NCI-H226 (cell line): ENCODE measurements around the gene MFSD12.
"Not testable (repeated sequence)": the region's sequence is repeated elsewhere in the genome, so short reads cannot be mapped to it uniquely, and the experiment has no call there.

Experiments used
- DNase-seq: peaks from one replicate; pipeline ENCODE4 v3.0.0-alpha.2; 2015

Gene MFSD12

DNA sequence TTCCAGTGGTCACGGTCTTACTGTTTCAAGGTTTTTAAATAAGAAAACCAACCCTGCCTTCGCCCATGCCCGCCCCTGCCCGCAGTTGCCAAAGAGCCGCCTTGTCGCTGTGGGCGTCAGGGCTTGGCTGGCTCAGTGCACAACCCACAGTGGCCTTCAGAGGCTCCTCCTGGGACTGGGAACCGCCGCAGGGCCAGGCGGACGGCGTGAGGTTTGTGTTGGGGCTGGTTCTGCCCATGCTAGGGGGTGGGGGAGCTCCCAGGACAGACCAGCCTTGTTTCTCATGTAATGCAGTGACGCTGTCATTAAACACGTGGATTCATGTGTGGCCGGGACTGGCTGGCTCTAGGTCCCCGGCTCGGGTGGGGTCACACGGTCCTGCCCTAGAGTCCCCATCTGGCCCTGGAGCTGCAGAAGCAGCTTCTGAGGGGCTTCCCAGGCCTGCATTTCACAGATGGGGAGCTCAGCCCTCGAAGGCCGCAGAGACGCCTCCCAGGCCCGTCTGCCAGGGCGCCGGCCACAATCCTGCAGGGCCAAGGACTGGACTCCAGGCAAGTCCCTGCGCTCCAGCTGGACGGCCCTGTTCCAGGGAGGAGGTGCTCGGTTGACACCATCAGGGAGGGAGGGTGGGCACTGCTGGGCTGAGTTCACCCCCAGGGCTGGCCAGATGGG is 20.8 kb downstream of the MFSD12 start:
- DNase-seq: no peak

DNA sequence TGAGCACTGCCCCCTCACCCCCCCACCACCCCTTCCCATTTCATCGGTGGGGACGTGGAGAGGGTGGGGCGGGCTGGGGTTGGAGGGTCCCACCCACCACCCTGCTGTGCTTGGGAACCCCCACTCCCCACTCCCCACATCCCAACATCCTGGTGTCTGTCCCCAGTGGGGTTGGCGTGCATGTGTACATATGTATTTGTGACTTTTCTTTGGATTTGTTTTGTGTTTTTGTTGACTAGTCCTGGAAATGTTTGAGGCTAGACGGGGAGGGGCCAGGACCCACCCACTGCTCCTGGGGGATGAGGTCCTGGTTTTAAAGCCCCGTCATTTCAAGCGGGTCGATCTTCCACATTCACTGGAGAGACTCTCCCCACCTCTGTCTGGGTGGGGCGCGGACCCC is 21.4 kb downstream of the MFSD12 start:
- DNase-seq: no peak

DNA sequence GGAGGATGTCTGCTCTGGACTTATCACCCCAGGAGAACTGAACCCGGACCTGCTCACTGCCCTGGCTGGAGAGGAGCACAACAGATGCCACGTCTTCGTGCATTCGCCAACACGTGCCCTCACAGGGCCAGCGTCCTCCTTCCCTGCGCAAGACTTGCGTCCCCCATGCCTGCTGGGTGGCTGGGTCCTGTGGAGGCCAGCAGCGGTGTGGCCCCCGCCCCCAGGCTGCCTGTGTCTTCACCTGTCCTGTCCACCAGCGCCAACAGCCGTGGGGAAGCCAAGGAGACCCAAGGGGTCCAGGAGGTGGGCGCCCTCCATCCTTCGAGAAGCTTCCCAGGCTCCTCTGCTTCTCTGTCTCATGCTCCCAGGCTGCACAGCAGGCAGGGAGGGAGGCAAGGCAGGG is 21.8 kb downstream of the MFSD12 start:
- DNase-seq: no peak

DNA sequence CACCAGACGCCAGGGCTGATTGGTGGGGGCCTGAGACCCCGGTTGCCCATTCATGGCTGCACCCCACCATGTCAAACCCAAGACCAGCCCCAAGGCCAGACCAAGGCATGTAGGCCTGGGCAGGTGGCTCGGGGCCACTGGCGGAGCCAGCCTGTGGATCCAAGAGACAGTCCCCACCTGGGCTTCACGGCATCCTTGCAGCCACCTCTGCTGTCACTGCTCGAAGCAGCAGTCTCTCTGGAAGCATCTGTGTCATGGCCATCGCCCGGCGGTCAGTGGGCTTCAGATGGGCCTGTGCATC is 22.2 kb downstream of the MFSD12 start:
- DNase-seq: no peak

DNA sequence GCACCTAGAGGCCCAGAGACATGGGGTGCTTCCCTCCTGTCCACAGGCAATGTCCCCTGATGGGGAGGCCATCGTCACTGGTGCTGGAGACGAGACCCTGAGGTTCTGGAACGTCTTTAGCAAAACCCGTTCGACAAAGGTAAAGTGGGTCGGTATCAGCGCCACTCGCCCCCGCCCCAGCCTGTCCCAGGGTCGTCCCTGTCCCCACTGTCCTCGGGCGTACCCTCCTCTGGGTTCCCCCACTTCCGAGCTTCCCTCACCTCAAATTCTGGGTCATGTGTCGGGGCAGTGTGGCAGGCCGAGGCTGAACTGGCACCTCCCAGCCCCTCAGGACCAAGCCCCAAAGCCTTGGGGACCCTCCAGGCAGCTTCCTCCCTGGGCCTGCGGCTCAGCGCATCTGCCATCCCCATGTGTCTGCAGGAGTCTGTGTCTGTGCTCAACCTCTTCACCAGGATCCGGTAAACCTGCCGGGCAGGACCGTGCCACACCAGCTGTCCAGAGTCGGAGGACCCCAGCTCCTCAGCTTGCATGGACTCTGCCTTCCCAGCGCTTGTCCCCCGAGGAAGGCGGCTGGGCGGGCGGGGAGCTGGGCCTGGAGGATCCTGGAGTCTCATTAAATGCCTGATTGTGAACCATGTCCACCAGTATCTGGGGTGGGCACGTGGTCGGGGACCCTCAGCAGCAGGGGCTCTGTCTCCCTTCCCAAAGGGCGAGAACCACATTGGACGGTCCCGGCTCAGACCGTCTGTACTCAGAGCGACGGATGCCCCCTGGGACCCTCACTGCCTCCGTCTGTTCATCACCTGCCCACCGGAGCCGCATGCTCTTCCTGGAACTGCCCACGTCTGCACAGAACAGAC is 22.8 kb downstream of the MFSD12 start:
- no peak for DNase-seq

DNA sequence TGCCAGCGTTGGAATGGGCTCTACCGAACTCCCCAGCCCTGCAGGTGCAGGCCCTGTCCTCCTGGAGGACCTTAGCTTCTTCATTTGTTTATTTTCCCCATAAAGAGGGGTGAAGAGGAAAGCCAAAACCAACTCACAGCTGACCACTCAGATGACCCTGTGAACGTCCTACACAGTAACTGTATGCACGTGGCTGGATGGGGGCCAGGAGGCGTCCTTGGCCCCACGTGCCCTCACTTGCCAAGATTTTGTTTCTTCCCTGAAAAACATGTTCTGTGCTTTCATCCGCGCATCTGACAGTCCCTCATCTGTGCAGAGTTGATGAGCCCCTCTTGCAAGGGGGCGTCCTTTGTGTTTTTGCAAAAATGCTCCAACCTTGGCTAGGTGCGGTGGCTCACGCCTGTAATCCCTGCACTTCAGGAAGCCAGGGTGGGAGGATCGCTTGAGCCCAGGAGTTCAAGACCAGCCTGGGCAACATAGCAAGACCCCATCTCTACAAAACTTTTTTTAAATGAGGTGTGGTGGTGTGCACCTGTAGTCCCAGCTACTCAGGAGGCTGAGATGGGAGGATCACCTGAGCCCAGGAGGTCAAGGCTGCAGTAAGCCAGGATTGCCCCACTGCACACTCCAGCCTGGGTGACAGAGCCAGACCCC is 23.7 kb downstream of the MFSD12 start:
- no peak for DNase-seq

DNA sequence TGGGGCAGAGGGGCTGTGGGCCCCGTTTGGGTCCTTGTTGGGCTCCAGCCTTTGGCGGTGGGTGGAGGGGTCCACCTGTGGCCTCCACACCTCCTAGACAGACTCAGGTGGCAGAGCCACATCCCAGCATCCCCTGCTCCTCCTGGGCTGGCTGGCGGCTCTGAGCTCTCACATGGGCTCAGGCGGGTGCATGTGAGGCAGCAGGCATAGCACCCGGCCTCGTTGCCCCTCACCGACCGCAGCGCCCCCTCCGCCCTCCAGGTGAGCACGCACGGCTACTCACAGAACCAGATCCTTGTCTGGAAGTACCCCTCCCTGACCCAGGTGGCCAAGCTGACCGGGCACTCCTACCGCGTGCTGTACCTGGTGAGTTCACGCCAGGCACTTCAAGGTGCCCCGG is 24.4 kb downstream of the MFSD12 start:
- no peak for DNase-seq

DNA sequence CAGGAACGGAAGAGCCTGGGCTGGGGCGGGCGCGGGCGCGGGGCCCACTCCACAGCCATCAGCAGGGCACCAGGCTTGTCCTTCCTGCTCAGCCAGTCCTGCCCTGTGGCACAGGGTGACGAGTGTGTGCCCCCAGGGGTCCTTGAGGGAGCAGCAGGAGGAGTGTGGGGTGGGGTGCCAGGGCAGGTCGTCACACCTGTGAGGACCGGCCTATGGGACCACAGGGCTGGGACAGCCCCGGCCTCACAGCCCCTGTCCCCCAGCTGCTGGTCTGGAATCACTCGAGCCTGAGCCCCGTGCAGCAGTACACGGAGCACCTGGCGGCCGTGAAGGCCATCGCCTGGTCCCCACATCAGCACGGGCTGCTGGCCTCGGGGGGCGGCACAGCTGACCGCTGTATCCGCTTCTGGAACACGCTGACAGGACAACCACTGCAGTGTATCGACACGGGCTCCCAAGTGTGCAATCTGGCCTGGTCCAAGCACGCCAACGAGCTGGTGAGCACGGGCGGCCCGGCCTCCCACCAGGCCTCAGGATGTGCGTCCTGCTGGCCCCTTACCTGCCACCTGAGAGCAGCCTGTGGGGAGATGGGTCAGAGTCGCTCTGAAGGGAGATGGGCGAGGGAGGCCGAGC is 25.1 kb downstream of the MFSD12 start:
- DNase-seq: no peak

DNA sequence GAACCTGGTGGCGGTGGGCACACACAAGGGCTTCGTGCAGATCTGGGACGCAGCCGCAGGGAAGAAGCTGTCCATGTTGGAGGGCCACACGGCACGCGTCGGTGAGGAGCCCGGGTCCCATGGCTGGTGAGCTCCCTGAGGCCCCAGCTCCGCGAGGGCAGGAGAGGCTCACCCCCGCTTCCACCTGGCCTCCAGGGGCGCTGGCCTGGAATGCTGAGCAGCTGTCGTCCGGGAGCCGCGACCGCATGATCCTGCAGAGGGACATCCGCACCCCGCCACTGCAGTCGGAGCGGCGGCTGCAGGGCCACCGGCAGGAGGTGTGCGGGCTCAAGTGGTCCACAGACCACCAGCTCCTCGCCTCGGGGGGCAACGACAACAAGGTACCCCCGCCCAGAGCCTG is 25.7 kb downstream of the MFSD12 start:
- DNase-seq: no peak

DNA sequence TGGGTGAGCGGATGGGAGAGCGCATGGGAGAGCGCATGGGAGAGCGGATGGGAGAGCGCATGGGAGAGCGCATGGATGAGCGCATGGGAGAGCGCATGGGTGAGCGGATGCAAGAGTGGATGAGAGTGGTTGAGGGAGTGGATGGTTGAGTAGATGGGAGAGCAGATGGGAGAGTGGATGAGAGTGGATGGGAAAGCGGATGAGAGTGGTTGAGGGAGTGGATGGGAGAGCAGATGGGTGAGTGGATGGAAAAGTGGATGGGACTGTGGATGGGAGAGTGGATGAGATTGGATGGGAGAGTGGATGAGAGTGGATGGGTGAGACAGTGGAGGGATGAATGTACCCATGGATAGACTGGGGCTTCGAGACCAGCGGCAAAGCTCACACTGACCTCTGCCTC is 27.0 kb downstream of the MFSD12 start:
- DNase-seq: no peak

DNA sequence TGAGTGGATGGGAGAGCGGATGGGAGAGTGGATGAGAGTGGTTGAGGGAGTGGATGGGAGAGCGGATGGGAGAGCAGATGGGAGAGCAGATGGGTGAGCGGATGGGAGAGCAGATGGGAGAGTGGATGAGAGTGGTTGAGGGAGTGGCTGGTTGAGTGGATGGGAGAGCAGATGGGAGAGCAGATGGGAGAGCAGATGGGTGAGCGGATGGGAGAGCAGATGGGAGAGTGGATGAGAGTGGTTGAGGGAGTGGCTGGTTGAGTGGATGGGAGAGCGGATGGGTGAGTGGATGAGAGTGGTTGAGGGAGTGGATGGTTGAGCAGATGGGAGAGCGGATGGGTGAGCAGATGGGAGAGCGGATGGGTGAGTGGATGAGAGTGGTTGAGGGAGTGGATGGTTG is 28.1 kb downstream of the MFSD12 start:
- DNase-seq: not testable (repeated sequence)

DNA sequence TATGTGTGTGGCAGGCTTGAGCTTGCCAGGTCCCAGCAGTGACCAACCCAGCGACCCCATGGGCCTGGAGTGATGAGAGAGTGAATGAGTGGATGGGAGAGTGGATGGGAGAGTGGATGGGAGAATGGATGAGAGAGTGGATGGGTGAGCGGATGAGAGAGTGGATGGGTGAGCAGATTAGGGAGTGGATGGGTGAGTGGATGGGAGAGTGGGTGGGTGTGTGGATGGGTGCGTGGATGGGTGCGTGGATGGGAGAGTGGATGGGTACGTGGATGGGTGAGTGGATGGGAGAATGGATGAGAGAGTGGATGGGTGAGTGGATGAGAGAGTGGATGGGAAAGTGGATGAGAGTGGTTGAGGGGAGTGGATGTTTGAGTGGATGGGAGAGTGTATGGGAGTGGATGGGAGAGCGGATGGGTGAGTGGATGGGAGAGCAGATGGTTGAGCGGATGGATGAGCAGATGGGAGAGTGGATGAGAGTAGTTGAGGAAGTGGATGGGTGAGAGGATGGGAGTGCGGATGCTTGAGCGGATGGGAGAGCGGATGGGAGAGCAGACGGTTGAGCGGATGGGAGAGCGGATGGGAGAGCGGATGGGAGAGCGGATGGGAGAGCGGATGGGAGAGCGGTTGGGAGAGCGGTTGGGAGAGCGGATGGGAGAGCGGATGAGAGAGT is 28.7 kb downstream of the MFSD12 start:
- no peak for DNase-seq

DNA sequence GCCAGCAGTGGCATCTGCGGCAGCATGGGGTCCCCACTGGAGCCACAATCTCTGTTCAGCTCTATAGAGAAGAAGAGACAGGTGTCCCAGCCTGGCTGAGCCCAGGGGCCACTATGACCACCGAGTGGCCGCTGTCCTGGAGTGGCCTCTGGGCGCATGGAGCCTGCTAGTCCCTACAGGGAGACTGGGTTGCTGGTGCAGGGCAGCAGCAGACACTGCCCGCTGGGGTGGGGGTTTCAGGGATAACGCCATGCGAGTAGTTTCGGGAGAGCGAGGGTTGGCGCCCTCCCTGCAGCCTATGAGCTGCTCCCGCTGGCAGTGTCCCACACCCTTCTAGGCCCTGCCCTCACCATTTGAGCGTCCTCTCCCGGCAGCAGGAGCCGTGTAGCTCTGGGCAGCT is 29.3 kb downstream of the MFSD12 start:
- no peak for DNase-seq

DNA sequence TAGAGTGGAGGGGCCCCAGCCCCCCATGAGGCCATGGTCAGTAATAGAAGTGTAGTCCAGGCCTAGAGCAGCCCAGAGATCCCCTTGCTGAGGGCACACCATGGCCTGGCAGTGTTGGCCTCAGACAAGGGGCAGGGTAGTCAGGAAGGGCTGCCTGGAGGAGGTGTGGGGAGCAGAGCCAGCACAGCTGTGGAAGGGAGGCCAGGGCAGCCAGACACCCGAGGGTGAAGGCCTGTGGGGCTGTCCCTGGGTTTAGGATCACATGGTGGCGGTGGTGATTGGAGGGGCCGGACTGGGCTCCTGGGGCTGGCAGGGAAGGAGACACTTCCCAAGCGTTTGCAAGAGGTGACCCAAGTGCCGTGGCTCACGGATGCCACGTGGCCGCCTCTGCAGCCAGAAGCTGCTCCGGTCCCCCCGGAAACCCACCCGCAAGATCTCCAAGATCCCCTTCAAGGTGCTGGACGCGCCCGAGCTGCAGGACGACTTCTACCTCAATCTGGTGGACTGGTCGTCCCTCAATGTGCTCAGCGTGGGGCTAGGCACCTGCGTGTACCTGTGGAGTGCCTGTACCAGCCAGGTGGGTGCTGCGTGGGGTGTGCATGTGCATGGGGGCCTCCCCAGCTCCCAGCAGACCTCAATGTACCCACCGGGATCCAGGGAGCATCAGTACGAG is 30.0 kb downstream of the MFSD12 start:
- DNase-seq: no peak

DNA sequence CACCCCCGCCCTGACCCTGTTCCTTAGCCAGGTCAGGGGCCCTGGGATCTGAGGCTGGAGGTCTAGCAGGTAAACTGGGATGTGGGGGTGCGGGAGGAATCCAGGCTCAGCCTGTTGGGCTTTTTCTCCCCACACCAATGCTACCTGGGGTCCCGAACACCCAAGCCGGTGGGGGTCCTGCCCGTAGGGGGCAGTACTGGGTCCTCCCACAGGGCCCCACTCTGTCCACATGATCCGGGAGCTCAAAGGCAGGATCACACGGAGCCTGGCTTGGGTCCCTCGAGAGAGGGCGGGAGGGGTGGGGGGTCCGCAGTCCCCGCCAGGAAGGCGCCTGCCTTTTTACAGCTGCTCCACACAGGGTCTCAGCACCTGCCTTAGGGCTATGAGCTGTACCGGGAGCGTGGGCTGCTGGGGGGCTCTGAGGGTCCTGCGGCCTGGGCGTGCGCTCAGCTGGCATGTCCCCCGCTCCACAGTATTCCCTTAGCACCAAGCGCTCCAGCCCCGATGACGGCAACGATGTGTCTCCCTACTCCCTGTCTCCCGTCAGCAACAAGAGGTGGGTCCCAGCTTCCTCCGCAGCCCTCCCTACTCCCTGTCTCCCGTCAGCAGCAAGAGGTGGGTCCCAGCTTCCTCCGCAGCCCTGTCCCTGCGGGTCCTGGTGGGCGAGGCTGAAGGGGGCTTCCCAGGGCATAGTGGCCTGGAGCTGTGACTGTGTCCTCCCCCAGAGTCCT is 30.7 kb downstream of the MFSD12 start:
- no peak for DNase-seq

DNA sequence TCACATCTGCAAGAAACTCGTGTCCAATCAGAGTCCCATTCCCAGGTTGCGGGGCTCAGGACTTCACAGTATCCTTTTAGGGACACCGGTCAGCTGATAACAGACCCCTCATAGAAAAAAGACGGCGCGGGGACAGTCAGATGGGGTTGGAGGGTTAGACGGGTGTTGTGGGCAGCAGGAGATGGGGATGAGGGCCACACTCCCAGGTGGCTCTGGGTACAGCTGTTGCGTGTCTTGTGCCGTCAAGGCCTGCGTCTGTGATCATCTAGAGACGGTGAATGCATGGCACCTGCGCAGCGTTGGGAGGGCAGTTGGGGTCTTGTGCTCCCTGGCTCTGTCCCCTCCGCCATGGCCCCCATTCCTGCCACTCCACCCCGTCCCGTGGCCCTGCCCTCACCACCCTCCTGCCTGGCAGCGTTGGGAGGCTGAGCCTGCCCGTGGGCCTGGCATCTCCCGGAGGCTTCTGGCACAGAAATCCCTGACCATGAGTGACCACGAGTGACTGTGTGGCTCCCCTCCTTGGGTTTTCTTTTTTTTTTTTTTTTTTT is 32.4 kb downstream of the MFSD12 start:
- no peak for DNase-seq

DNA sequence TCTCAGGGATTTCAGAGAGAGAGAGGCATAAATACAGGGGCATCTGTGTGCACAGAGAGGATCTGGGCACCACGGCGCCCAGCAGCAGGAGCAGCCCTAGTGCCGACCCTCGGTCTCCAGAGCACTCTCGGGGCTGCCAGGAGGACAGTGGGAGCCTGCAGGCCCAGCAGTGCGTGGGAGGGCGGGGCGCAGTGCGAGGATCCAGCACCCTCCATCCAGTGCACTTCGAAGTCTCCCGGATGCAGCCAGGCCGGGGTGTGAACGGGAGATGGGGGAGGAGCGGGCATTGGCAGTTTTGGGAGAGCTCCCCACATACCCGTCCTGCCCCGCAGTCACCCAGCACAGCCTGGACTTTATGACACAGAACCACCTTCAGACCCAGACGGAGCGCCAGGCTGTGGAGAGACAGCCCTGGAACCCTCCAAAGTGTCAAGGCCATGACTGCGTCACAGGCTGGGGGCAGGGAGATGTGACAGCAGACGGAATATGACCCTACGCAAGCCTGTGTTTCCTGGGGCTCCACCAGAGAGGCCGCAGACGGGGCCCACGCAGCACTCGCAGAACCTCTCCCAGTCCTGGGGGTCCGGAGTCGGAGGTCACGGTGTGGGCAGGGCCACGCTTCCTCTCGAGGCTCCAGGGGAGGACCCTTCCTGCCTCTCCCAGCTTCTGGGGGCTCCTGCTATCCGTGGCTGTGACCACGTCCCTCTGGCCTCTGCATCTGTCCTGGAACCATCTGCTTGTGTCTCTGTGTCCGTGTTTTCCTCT is 33.1 kb downstream of the MFSD12 start:
- no peak for DNase-seq

DNA sequence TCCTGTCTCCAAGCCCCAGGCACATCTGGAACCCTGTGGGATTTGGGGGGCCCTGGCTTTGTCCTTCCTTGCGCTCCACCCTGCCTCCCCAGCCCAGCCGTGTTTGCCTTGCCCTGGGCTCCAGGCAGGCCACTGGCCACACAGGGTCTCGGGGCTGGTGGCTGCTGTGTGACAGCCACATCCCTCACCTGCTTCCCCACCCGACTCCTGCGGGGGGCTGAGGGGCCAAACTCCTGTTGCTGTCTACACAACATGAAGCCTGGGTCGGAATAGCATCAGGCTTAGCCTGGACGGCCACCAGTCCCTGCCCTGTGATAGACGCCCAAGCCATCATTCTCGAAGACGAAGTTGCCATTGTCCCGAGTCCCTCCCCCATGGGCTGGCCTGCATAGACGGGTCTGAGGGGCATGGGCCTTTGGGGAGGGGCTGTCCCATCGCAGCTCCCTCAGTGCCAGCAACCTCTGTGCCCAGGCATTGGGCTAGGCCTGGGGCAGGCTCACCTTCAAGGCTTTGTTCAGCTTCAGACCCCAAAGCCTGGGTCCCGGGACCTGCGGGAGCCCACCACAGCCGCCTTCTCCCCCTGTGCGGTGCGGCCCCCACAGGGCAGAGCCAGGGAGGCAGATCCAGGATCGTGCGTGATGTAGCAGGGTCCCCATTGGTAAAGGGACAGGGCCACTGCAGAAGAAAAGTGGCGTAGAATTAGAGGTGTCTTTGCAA is 33.9 kb downstream of the MFSD12 start:
- no peak for DNase-seq

DNA sequence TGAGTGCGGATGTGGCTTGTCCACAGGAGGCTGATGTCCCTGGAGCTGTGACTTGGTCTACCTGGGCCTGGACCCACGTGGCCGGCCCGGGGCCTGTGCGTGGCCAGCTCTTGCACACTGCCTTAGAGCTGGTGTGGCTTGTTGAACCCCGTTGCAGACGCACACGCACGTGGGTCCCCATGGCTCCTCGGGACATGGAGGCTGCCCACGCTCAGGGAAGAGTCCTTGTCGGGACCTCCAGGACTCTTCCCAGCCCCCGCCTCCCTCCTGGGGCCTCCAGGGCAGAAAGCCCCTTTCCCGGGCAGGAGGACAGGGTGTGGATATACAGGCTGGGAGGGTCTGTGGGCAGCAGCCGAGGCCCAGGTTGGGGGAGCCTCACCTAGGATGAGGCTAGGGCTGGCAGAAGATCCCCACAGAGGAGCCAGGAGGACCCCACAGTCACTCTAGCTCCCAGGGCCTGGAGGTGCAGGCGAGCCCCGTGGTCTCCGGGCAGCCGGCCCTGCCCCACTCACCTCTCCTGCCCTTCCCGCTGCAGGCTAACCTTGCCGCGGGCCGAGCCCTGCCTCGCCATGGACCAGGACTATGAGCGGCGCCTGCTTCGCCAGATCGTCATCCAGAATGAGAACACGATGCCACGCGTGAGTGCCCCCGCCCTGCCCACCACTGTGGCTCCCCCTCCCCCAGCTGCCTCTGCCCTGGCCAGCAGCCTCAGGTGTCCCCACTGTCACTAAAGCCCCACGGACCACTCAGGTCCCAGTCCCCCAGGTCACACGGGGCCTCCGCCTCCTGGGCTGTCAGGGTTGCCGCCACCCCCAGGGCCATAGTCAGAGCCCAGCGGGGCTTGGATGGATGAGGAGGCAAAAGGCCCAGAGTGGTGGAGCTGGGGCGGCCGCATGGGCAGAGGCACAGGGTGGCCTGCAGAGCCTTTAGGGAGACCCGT is 34.7 kb downstream of the MFSD12 start:
- DNase-seq: no peak
